Left ventricle myocardium inferior (tissue), 1 donor: Measurements from ENCODE around the gene NFKB2. TPM values are rescaled to one million over a fixed set of nuclear protein-coding genes. Genes with fewer than 3 reads are reported as not detected.

Source experiments
- DNase-seq: peaks from one replicate; pipeline ENCODE4 v3.0.0-alpha.2; 2020
- H3K27ac ChIP-seq: fragments of 200-600 bp; replicated peaks from 2 replicates; pipeline ENCODE4 v1.8.0; 2021
- H3K27me3 ChIP-seq: fragments of 200-600 bp; 2 replicates; pipeline ENCODE4 v1.8.0; 2021; ENCODE audit warnings: low read depth
- H3K36me3 ChIP-seq: fragments of 200-600 bp; 2 replicates; pipeline ENCODE4 v1.8.0; 2021
- H3K4me1 ChIP-seq: fragments of 200-600 bp; 2 replicates; pipeline ENCODE4 v1.8.0; 2021
- H3K4me3 ChIP-seq: fragments of 200-600 bp; 2 replicates; pipeline ENCODE4 v1.8.0; 2021; ENCODE audit warnings: mild to moderate bottlenecking, moderate library complexity
- H3K9me3 ChIP-seq: fragments of 200-600 bp; replicated peaks from 2 replicates; pipeline ENCODE4 v1.8.0; 2021
- intact Hi-C: fragments of 100-400 bp; cut with micrococcal nuclease; formaldehyde crosslinking; loops from one replicate; pipeline ENCODE4 v1.11.0; 2022
- total RNA-seq: library from RNA; stranded (reverse); fragmentation: NEBNext Ultra II Directional; extraction: Animal tissue kit (Norgen Biotek cat#: 25700); gene quantifications from one replicate; pipeline ENCODE4 v1.2.1, GENCODE V29; 2021
- TF ChIP-seq, protein P1 (sequence below): fragments of 200-600 bp; IDR thresholded peaks from 2 replicates; pipeline ENCODE4 v1.8.0; 2021; ENCODE audit warnings: antibody characterized with exemption, mild to moderate bottlenecking, borderline replicate concordance
- donor health status: DM: no; HTN: yes; CAD: no; lungs with severe emphysema.

NFKB2 gene
- total RNA-seq, 1 donor from 2014 or later, result 11.0 TPM

DNA sequence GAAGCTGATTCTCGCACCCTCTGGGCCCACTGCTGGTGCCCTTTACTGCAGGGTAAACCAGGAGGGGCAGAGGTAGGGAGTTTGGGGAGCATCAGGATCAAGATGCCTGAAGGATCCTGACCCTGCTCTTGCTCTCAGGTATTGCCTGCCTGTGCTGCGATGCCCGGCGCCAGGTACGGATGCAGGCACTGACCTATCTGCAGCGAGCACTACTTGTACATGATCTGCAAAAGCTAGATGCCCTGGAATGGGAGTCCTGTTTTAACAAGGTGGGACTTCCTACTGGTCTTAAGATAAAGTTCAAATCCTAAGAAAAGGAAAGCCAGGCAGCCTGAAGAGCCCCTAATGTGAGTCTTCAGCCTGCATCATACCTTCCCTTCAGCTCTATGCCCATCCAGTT is 16.1 kb upstream of the NFKB2 start:
- DNase-seq, result no peak
- Histone ChIP-seq H3K27ac (no peak overlapping the region), H3K4me3 (no peak overlapping the region), H3K4me1 (no peaks in the 10 kb centered on the region), H3K36me3 (peaks cover 87% of the 10 kb centered on the region), H3K27me3 (no peaks in the 10 kb centered on the region), H3K9me3 (no peaks in the 10 kb centered on the region)
- TF ChIP-seq, protein P1, sequence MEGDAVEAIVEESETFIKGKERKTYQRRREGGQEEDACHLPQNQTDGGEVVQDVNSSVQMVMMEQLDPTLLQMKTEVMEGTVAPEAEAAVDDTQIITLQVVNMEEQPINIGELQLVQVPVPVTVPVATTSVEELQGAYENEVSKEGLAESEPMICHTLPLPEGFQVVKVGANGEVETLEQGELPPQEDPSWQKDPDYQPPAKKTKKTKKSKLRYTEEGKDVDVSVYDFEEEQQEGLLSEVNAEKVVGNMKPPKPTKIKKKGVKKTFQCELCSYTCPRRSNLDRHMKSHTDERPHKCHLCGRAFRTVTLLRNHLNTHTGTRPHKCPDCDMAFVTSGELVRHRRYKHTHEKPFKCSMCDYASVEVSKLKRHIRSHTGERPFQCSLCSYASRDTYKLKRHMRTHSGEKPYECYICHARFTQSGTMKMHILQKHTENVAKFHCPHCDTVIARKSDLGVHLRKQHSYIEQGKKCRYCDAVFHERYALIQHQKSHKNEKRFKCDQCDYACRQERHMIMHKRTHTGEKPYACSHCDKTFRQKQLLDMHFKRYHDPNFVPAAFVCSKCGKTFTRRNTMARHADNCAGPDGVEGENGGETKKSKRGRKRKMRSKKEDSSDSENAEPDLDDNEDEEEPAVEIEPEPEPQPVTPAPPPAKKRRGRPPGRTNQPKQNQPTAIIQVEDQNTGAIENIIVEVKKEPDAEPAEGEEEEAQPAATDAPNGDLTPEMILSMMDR, result no peak
- intact Hi-C loops, result no loop called here

DNA sequence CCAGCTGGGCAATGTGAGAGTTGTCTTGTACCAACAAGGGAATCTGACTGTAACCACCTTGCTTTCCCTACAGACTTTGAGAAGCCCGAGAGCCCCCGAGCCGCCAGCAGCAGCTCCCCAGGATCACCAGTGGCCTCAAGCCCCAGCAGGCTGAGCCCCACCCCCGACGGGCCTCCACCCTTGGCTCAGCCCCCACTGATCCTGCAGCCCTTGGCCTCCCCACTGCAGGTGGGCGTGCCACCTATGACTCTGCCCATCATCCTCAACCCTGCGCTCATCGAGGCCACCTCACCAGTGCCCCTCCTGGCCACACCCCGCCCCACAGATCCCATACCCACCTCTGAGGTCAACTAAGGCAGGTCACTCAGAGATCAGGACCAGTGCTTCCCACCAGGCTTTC is 13.5 kb upstream of the NFKB2 start:
- Histone ChIP-seq H3K36me3 (peaks cover 61% of the 10 kb centered on the region), H3K4me3 (no peak overlapping the region), H3K9me3 (no peaks in the 10 kb centered on the region), H3K4me1 (no peaks in the 10 kb centered on the region), H3K27ac (no peak overlapping the region), H3K27me3 (no peaks in the 10 kb centered on the region)
- intact Hi-C loops, result no loop called here
- no peak for DNase-seq
- TF ChIP-seq, protein P1, result no peak

DNA sequence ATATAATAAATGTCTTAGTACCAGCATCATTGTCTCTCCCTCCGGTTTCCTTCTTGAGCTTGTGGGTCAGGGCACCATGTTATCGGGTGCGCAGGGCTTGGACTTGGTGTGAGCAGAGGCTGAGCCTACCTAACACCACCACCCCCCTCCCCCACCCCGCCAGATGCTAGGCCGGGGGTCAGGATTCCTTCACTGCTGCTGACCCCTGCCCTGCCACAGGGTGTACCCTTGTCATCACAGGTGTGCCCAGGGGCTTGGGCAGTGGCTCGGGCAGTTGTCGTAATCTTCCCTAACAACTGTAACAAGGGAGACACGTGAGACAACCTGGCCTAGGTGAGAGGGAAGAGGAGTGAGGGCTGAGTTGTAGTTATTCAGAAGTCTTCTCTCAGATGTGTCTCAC is 12.6 kb upstream of the NFKB2 start:
- no peak overlapping the region for H3K27ac ChIP-seq
- no peak for DNase-seq
- H3K36me3 ChIP-seq, result peaks cover 52% of the 10 kb centered on the region

DNA sequence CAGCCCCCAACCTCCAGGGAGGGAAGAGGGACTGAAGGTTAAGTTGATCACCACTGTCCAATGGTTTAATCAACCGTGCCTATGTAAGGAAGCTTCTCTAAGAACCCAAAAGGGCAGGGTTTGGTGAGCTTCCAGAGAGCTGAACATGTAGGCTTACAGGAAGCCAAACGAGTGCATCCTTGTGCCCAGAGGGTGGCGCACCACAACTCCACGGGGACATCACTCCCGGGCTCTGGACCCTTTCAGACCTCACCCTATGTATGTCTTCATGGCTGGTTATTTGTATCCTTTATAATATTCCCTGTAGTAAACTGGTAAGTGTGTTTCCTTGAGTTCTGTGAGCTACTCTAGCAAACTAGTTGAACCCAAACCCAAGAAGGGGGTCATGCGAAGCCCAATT is 11.5 kb upstream of the NFKB2 start:
- H3K27ac ChIP-seq, result no peak overlapping the region
- TF ChIP-seq, protein P1, result no peak
- no peaks in the 10 kb centered on the region for H3K4me1 ChIP-seq
- DNase-seq, result no peak
- intact Hi-C loops, result no loop called here
- H3K4me3 ChIP-seq, result no peak overlapping the region
- H3K27me3 ChIP-seq, result no peaks in the 10 kb centered on the region
- no peaks in the 10 kb centered on the region for H3K9me3 ChIP-seq
- H3K36me3 ChIP-seq, result peaks cover 40% of the 10 kb centered on the region

More for the DNA sequence above, 12.6 kb upstream of the NFKB2 start:
- Histone ChIP-seq H3K4me3 (no peak overlapping the region), H3K4me1 (no peaks in the 10 kb centered on the region), H3K9me3 (no peaks in the 10 kb centered on the region), H3K27me3 (no peaks in the 10 kb centered on the region)
- intact Hi-C loops, result no loop called here
- TF ChIP-seq, protein P1, result no peak

DNA sequence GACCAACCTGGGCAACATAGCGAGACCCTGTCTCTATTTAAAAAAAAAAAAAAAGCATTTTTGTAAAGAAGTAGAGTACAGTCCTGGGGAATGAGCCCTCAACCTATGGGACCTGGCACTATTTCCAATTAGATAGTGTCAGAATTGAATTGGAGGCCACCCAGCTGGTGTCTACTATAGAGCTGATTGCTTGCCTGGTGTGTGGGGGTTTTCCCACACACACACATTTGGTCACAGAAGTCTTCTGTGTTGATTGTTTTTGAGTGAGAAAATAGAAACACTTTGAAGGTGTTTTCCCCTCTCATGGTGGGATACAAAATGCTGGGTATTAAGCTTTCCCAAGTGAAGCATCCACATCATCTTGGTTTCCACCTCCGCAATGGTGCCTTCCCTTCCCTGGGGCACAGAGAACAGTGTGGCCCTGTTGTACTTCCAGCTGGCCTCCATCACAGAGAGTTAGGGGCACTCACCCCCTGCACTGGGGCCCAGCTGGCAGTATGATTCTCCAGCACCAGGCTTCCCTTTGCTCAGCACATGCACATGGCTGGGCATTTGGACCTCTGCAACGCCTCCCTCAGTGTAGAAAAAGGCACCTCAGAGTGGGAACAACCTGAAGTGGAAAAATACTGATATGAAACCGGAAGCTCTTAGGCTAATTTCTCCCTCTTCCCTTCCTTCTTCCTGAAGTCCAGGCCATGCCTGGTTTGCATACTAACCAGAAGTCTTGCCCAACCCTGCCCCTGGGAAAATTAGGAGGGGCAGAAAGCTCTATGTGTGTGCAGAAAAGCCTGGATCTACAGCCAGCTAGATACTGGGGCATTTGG is 10.7 kb upstream of the NFKB2 start:
- H3K4me3 ChIP-seq, result no peak overlapping the region
- H3K27me3 ChIP-seq, result no peaks in the 10 kb centered on the region
- no peak for DNase-seq
- H3K4me1 ChIP-seq, result no peaks in the 10 kb centered on the region
- intact Hi-C loops, result no loop called here
- H3K9me3 ChIP-seq, result no peaks in the 10 kb centered on the region
- TF ChIP-seq, protein P1, result no peak
- peaks cover 33% of the 10 kb centered on the region for H3K36me3 ChIP-seq
- no peak overlapping the region for H3K27ac ChIP-seq
